ENCODE results near the gene MYO1F. TPM values are rescaled to one million over a fixed set of nuclear protein-coding genes. Genes with fewer than 3 reads are reported as not detected.

Gene MYO1F
- total RNA-seq, 1 experiment from 2014 or later, result 0.16 TPM

- no peak for TF ChIP-seq CTCF (IDR thresholded peaks at IDR 0.05; ENCODE audit: unreplicated experiment)
- H3K4me1 Mint-ChIP-seq (ENCODE audit: insufficient read depth, unreplicated experiment), result peaks cover 11% of the 10 kb centered on the region
- BruUV-seq (replicated peaks), result no TSS peak
- H3K9me3 Mint-ChIP-seq (ENCODE audit: unreplicated experiment), result no peaks in the 10 kb centered on the region
- POLR2A ChIA-PET, result interaction anchor here (0.6 to 2.0 kb wide), 3 partner anchors 31 to 1080 kb away, joined by 3 to 4 read pairs (median 4); partner anchors contain the start of gene HNRNPM
- intact Hi-C loops (cut with micrococcal nuclease), result no loop called here
- no peak overlapping the region for H3K27ac Mint-ChIP-seq (ENCODE audit: low read depth, unreplicated experiment)
- peaks cover 17% of the 10 kb centered on the region for H3K36me3 Mint-ChIP-seq (ENCODE audit: insufficient read depth, unreplicated experiment)
- CTCF ChIA-PET, result interaction anchor here (0.6 to 3.4 kb wide), 5 partner anchors 12 to 140 kb away, joined by 3 to 11 read pairs (median 4); partner anchors contain the start of gene MARCHF2
- H3K27me3 Mint-ChIP-seq (ENCODE audit: insufficient read depth, unreplicated experiment), result no peaks in the 10 kb centered on the region
- no peak for DNase-seq (ENCODE audit: unreplicated experiment)
- no peak overlapping the region for H3K4me3 Mint-ChIP-seq (ENCODE audit: unreplicated experiment)
Measured at GRCh38 chr19:8494158-8494557, 83.1 kb downstream of the MYO1F start.

GRCh38 chr19:8491574-8491973 lies 85.7 kb downstream of the MYO1F start:
- intact Hi-C loops (cut with micrococcal nuclease), result no loop called here
- Mint-ChIP-seq H3K27me3 (ENCODE audit: insufficient read depth, unreplicated experiment) (no peaks in the 10 kb centered on the region), H3K27ac (ENCODE audit: low read depth, unreplicated experiment) (no peak overlapping the region), H3K4me3 (ENCODE audit: unreplicated experiment) (no peak overlapping the region), H3K9me3 (ENCODE audit: unreplicated experiment) (no peaks in the 10 kb centered on the region), H3K4me1 (ENCODE audit: insufficient read depth, unreplicated experiment) (peaks cover 11% of the 10 kb centered on the region), H3K36me3 (ENCODE audit: insufficient read depth, unreplicated experiment) (peaks cover 42% of the 10 kb centered on the region)
- ChIA-PET POLR2A (interaction anchor here (0.6 kb wide), 1 partner anchor 48 kb away, joined by 3 read pairs; no protein-coding TSS in a partner anchor), CTCF (interaction anchor here (0.9 to 3.4 kb wide), 2 partner anchors 14 to 42 kb away, joined by 3 to 11 read pairs; no protein-coding TSS in a partner anchor)
- BruUV-seq (replicated peaks), result no TSS peak
- no peak for DNase-seq (ENCODE audit: unreplicated experiment)
- TF ChIP-seq CTCF (IDR thresholded peaks at IDR 0.05; ENCODE audit: unreplicated experiment), result no peak

- CTCF ChIA-PET, result interaction anchor here (0.6 to 3.4 kb wide), 3 partner anchors 15 to 102 kb away, joined by 3 to 11 read pairs (median 3); no protein-coding TSS in a partner anchor
- Mint-ChIP-seq H3K4me3 (ENCODE audit: unreplicated experiment) (no peak overlapping the region), H3K4me1 (ENCODE audit: insufficient read depth, unreplicated experiment) (peaks cover 10% of the 10 kb centered on the region), H3K36me3 (ENCODE audit: insufficient read depth, unreplicated experiment) (peaks cover 49% of the 10 kb centered on the region), H3K9me3 (ENCODE audit: unreplicated experiment) (no peaks in the 10 kb centered on the region), H3K27ac (ENCODE audit: low read depth, unreplicated experiment) (no peak overlapping the region), H3K27me3 (ENCODE audit: insufficient read depth, unreplicated experiment) (no peaks in the 10 kb centered on the region)
- BruUV-seq (replicated peaks), result no TSS peak
- TF ChIP-seq CTCF (IDR thresholded peaks at IDR 0.05; ENCODE audit: unreplicated experiment), result no peak
- POLR2A ChIA-PET, result no interaction called here
- no peak for DNase-seq (ENCODE audit: unreplicated experiment)
- intact Hi-C loops (cut with micrococcal nuclease), result no loop called here
Measured at GRCh38 chr19:8490873-8491272, 86.4 kb downstream of the MYO1F start.

GRCh38 chr19:8490395-8490760 lies 86.9 kb downstream of the MYO1F start:
- TF ChIP-seq CTCF (IDR thresholded peaks at IDR 0.05; ENCODE audit: unreplicated experiment), result no peak
- ChIA-PET POLR2A (no interaction called here), CTCF (no interaction called here)
- Mint-ChIP-seq H3K27ac (ENCODE audit: low read depth, unreplicated experiment) (no peak overlapping the region), H3K36me3 (ENCODE audit: insufficient read depth, unreplicated experiment) (peaks cover 54% of the 10 kb centered on the region), H3K27me3 (ENCODE audit: insufficient read depth, unreplicated experiment) (no peaks in the 10 kb centered on the region), H3K4me3 (ENCODE audit: unreplicated experiment) (no peak overlapping the region), H3K4me1 (ENCODE audit: insufficient read depth, unreplicated experiment) (peaks cover 5% of the 10 kb centered on the region), H3K9me3 (ENCODE audit: unreplicated experiment) (no peaks in the 10 kb centered on the region)
- intact Hi-C loops (cut with micrococcal nuclease), result no loop called here
- no peak for DNase-seq (ENCODE audit: unreplicated experiment)
- BruUV-seq (replicated peaks), result no TSS peak

Data from MCF 10A (cell line).